ENCODE measurements around the gene C6orf141.
"Not testable (repeated sequence)": the region's sequence is repeated elsewhere in the genome, so short reads cannot be mapped to it uniquely, and the experiment has no call there.

The C6orf141 gene

DNA sequence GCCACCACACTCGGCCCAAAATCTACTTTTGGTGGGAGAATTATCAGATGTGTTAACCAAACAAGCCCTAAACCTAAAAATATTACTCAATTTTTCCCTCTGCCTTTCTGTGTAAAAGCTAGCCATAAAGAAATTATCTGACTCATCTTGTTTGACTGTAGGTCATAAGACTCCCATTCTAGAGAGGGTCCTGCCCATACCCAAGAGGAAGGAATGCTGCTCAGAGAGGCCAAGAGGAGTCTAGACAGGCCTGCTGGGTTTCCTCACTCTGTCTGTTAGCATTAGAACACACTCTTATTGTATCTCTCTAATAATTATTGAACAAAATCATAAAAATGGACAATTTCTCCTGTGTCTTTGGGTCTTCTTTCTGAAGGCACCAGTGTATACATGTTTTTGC, 26.1 kb downstream of the C6orf141 start:
- DNase-seq (ENCODE audit: low read depth in 2 of 2) = no peak

DNA sequence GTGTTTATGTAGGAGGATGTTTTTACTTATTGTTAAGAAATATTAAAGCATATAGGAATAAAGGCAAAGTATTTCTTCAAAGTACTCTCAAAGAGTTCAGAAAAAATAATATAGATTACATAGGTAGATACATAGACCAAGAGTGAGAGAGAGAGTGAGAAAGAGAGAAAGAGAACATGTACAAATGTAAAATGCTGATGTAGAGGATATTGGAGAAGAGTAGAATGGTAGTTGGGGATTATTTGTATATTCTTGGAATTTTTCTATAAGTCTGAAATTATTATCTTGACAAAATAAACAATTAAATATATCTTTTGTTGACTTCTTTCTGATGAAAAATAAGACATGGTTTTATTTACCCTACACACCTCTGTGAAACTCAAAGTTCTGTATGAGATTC, 29.2 kb downstream of the C6orf141 start:
- no peak for DNase-seq (ENCODE audit: low read depth in 2 of 2)

DNA sequence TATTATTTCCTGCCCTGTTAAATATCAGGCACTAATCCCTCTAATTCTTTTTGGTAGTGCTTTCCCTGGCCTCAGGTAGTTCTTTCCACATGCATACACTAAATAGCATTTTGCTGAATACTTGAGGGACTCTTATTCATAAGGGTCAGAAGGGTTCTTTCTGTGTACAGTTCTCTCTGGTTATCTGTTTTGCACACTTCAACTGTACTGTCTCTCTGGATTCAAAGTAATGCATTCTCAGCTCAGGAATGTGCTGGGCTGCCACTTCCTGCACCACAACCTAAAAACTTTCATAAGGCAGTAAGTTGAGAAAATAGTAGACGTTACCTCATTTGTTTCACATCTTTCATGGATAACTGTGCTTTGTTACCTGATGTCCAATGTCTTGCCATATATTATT, 32.1 kb downstream of the C6orf141 start:
- DNase-seq (ENCODE audit: low read depth in 2 of 2) = no peak

DNA sequence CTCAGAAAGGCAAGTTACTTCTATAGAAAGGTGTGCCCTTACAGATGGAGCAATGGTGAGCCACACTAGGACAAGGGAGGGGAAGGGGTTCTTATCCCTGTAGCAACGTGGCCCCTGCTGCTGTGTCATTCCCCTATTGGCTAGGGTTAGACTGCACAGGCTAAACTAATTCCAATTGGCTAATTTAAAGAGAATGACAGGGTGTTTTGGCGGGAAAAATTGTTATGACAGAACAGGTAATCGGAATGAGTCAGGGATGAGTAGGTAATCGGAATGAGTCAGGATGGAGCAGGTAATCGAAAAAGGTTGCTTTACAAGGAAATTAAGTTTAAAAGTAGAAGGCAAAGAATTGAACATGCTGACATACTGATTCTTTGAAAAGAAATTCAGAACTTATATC, 36.8 kb downstream of the C6orf141 start:
- not testable (repeated sequence) for DNase-seq (ENCODE audit: low read depth in 2 of 2)
